Umbilical cord (tissue), 2 donors: ENCODE results near the gene CDC42SE2. TPM values are rescaled to one million over a fixed set of nuclear protein-coding genes. Genes with fewer than 3 reads are reported as not detected.
"Not testable (repeated sequence)": the region's sequence is repeated elsewhere in the genome, so short reads cannot be mapped to it uniquely, and the experiment has no call there.

ENCODE experiments used
- DNase-seq: peaks from one replicate; pipeline ENCODE4 v3.0.0-alpha.2; 2015; ENCODE audit warnings: low spot score
- total RNA-seq: library from RNA; depleted of rRNA; stranded (reverse); fragments of >200 nt; gene quantifications from one replicate; pipeline ENCODE4 v1.2.3, GENCODE V29; 2014; ENCODE audit warnings: low replicate concordance; ENCODE audit not compliant: insufficient read depth

CDC42SE2 gene
- total RNA-seq, 1 donor from 2014 or later: 32.0 TPM

DNA sequence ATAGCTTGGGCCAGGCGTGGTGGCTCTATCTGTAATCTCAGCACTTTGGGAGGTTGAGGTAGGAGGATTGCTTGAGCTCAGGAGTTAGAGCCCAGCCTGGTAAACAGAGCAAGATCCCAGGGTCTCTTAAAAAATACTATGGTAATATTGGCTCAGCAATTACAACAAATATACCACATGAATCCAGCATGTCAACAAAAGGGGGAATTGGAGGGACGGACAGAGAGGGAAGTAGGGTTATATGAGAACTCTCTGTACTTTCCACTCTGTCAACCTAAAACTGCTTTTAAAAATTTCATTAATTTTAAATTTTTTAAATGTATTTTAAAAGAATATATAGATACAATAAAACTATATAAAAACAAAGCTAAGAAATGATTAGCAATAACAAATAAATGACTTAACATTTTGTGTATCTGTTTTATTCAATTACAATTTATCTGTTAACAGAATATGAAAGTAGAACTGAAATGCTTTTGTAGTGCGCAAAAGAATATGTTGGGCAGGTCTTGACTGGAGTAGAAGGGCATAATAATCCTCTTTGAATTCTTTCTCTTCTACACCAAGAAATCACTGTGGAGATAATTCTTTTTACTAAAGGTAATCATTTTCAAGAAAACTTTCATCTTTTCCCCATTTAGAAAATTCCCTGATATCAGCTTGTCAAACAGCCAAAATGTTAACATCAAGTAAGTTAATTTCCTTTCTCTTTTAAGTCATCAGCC lies 12.9 kb upstream of the CDC42SE2 start:
- DNase-seq: no peak

DNA sequence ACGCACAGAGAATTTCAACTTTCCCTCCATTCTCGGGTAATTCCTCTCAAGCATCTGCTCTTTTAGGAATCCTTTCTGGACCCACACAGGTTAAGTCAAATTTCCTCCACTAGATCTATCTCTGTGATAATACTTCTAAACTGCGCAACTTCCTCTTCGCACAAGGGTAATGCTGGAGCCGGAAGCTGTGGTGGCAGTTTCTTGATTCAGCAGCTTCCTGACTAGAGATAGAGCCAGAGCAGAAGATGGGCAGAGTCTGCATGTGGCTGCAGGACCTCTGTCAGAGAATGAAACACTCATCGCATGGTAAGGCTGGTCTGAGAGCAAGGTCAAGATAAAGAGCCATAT lies 11.1 kb upstream of the CDC42SE2 start:
- peak; percentile 29 for DNase-seq

DNA sequence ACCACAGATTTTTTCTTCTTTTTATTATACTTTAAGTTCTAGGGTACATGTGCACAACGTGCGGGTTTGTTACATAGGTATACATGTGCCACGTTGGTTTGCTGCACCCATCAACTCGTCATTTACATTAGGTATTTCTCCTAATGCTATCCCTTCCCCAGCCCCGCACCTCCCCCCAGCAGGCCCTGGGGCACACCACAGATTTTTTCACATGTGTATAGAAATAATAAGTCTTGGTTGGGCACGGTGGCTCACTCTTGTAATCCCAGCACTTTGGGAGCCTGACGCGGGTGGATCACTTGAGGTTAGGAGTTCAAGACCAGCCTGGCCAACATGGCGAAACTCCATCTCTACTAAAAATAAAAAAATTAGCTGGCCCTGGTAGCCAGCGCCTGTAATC lies 9.8 kb upstream of the CDC42SE2 start:
- not testable (repeated sequence) for DNase-seq

DNA sequence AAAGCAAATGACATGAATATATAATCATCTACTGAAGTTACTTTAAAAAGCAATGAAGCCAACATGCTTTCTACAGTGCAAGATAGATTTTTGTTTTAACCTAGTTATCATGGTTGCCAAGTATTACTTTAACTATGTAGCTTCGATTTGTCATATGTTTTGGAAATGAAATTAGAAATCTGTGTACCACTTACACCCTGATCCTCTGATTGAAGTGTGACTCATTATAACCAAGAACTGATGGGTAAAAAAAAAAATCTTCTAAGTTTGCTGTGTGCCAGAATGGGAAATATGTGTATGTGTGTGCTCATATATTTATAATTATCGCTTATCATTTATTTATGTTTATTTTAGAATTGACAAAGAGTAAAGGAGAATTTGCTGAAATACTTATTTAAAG lies 9.1 kb upstream of the CDC42SE2 start:
- DNase-seq: no peak

DNA sequence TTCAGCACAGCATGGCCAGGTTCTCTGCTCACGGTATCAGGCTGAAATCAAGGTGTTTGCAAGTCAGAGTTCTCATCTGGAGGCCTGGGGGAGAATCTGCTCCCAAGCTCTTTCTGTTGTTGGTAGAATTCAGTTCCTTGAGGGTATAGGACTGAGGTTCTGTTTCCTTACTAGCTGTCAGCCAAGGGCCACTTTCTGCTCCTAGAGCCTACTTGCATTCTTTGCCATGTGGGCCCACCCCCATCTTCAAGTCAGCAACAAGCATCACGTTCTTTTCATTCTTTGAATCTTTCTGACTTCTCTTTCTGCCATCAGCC lies 7.4 kb upstream of the CDC42SE2 start:
- DNase-seq: no peak

DNA sequence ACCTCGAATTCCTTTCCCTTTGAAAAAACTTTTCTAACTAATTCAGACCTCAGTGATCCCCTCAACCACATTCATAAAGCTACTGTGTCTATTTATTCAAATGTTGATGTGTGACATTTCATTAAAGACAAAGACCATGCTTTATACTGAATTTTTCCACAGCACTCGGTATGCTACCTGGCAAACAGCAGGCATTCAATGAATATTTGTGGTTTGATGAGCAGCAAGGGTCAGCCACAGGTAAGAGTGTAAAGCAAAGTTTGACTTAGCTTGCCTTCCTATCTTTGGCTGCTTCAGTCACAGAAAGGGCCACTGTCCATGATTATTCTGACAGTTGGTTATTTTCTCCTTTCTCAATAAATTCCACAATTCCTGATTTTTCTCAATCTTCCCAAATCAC lies 5.1 kb upstream of the CDC42SE2 start:
- no peak for DNase-seq

DNA sequence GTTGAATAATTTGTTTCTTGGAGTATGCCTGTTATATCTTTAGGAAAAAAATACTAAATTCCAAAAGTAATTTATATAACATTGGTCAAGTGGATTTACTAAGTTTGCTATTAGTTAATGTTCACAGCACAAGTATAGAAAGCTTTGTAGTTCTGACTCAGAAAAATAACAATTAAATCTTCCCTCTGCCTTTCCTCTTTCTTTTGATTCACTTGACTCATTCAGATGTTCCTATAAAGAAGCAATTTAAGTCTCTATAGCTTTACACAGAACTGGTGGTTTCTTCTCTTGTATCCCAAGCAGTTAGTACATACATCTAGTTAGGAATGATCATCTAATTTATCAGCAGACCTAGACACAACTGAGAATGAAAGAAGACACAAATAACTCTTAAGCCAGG lies 4.5 kb upstream of the CDC42SE2 start:
- DNase-seq: no peak

DNA sequence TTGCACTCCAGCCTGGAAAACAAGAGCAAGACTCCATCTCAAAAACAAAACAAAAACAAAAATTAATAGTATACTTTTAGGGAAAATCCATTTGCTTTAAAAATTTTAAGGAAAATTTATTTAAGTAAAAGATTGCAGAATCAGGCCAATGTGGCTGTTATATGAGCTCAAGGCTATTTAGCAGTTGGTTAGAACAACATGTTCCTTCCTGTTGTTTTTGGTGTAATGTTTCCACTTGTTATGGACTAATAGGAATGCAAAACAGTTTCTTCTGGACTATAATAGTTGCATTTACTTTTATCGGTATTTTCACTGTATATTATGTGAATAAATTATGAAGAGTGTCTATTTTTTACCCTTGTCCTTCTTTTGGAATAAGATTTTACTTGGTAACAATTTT lies 3.0 kb upstream of the CDC42SE2 start:
- DNase-seq: no peak

DNA sequence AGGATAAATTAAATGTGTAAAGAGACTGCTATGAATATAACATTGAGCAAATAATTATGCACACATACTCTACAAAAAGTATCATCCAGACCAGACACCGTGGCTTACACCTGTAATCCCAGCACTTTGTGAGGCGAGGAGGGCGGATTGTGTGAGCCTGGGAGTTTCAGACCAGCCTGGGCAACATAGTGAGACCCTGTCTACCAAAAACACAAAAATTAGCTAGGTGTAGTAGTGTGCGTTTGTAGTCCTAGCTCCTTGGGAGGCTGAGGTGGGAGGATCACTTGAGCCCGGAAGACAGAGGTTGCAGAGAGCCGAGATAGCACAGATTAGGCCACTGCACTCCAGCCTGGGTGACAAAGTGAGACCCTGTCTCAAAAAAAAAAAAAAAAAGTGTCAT lies 2.4 kb upstream of the CDC42SE2 start:
- no peak for DNase-seq

DNA sequence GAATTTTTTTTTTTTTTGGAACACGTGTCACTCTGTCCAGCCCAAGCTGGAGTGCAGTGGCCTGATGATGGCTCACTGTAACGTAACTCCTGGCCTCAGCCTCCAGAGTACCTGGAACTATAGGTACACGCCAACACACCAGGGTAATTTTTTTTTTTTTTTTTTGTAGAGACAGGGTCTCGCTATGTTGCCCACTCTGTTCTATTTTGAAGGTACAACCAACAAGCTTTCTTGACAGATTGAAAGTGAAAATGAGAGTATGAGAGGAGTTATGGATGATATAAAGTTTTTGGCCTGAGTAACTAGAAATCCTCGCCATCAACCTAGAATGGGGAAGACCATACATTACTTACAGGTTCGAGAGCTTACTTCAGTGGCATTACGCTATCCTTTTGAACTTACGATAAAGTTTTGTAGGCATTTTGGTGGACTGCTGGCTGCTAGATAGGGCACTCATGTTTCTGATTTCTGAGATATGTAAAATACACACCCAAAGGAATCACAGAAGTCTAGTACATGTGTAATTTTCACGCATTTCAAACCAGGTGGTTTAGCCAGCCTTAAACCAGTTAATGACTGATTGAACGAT lies 806 bp upstream of the CDC42SE2 start:
- peak; percentile 27 for DNase-seq

DNA sequence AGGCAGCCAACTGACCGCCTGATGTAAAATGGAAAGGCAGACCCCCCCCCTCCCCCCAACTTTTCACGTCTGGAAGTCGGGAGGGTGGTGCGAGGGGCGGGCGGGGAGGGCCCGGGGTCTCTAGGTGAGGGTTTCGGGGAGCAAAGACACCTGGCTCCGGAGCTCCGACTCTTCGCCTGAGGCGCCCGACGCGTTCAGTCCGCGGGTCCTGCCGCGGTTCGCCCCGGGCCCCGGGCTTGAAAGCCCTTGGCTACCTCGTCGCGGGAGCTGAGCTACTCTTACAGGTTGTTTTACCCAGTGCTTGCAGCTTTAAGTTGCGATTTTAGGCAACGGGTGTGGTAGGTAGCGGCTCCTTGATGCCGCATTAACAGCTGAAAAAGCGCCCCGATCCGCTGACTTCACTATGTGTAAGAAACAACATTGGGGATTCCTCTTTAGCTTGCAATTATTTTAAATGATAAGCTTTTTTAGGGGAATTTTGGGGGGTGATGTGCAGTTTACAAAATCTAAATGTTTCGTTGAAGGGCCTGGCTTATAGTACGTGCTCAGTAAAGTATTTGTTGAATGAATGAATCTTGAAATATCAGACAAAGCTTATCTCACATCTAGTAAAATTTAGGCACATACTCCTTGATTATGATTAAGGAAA lies 722 bp downstream of the CDC42SE2 start:
- peak; percentile 27 for DNase-seq

DNA sequence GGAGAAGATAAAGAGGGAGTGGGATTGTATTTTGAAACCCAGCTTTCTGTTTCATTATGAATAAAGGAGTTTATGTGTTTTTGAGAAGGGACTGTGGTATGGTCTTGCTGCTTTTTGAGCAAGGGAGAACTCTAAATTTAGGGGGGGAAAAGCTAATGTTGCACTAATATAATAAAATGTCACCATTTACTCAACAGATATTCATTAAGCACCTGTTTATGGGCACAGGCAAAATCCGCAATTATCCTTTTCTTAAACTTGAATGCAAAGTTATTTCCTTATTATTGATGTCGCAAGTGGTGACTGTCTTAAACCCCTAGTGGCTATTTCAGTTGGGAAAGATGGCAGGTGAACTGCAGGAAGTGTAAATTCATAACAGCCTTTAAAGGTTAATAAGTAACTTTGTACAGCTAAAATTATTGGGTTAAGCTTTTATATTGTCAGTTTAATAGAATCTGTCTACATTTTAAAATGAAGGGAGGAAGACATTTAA lies 1.5 kb downstream of the CDC42SE2 start:
- DNase-seq: peak; percentile 25

DNA sequence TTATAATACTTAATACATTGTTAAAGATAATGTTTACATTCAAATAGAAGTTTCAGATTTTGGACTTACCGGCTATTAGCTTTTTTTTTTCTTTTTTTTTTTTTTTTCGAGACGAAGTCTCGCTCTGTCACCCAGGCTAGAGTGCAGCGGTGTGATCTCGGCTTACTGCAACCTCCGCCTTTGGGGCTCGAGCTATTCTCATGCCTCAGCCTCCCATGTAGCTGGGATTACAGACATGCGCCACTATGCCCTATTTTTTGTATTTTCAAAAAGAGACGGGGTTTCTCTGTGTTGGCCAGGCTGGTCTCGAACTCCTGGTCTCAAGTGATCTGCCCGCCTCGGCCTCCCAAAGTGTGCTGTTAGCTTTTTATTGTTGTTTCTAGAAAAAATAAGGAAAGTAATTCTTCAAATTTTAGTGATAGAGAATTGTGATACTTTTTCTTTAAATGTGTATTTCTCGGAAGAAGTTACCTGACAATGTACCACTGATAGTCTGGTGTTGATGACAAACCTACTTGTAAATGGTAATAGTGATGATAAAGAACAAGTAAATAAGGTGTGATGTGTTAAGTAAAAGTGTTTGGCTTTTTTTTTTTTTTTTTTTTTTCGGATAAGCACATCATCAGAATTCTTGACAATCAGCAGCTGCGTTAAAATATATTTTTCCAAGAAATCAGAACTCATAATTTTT lies 2.7 kb downstream of the CDC42SE2 start:
- no peak for DNase-seq

DNA sequence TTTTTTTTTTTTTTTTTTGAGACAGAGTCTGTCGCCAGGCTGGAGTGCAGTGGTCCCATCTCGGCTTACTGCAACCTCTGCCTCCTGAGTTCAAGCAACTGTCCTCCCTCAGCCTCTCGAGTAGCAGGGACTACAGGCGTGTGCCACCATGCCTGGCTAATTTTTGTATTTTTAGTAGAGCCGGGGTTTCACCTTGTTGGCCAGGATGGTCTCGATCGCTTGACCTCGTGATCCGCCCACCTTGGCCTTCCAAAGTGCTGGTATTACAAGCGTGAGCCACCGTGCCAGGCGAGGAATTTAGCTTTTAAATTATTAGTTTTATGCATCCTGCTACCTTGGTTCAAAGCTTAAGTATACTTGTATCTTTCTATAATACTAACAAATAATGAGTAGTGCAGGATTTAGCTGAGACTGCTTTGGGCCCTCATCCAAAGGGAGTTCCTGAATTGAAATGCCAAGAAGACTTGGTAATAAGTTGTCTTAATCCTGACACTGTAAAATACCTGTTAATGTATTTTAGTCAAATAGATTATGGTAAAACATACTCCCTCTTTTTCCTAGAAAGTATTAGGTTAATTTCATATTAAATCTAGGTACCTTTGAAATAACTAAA lies 5.0 kb downstream of the CDC42SE2 start:
- DNase-seq: peak; percentile 25

DNA sequence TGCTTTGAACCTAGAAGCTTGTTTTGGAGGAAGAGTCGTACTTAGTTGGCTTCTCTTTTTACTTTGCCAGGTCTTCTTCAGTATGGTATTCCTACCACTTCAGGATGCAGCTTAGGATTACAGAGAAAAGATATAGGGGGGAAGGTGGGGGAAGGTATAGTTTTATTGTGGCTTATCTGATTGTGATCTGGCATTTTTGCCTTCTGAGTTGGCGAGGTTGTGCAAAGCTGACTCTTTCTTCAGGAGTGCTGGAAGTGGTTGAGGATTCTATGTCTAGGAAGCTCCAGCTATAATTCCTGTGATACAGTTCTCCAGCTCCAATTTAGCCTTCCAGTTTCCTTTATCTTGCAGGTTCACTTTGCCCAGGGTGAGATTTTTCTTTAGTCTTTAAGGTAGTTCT lies 7.0 kb downstream of the CDC42SE2 start:
- DNase-seq: no peak

DNA sequence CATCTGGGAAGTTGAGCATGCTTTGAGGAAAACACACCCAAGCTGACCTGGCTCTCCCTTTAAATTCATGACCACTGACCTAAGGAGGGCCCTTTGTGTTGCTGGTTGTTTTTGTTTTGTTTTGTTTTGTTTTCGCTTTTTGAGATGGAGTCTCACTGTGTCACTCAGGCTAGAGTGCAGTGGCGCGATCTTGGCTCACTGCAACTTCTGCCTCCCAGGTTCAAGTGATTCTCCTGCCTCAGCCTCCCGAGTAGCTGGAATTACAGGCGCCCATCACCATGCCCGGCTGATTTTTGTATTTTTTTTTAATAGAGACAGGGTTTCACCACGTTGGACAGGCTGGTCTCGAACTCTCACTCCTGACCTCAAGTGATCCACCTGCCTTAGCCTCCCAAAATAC lies 8.0 kb downstream of the CDC42SE2 start:
- not testable (repeated sequence) for DNase-seq

DNA sequence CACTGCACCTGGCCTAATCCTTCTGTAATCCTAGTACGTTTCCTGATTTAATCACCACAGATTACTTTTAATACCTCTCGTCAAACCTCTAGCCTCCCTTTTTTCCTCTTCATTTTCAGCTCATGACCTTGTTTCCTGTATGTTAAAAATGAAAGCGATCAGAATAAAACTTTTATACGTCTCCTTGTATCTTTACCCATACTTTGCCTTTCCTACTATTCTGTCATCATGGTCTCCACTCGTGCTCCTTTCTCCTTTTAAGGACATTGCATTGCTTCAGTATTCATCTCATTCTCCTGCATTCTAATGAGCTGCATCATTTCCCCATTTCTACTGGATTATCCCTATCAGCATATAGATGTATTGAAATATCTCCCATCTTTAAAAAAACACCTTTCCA lies 8.5 kb downstream of the CDC42SE2 start:
- no peak for DNase-seq

DNA sequence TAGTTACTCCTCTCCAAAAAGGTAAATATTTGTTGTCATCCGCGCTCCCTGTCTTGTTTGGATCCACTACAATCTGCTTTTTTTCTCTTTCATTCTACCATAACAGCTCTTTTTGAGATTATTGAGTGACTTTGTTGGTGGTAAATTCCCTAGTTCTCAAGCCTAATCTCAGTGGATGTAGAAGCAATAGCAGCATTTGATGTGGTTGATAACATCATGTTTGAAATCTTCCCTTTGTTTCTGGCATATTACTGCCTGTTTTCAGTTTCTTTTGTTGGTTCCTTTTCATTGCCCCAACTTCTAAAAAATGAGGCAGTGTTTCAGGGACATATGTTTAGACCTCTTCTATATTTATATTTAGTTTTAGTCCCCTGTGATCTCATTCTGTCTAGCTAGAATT lies 8.9 kb downstream of the CDC42SE2 start:
- no peak for DNase-seq

DNA sequence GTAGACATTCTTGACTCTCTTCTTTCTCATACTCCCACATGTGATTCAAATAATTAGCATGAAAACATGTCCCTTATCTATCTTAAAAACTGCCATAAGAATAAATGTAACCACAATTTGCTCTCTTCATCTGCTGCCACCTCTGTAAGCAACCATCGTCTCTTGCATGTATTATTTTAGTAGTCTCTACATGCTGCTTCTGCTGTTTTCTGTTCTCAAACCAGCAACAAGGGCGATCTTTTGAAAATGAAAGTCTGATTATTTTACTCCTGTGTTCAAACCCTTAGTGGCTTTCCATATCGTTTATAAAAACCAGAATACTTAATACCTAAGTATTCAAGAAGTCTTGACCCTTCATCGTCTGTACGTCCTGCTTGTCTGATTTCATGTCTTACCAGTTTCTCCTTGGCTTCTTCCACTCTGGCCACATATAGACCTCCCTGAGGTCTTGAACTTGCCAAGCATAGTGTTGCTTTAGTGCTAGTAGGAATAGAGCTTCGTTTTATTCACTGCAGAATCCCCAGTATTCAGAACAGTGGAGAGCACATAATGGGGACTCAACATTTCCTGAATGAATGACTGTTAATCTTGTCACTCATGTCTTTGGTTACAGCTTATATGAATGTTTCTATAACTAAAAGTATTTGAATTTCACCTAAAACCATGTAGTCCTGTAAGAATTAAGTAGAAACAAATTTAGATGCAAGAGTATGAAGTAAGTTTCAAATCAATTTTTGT lies 10.6 kb downstream of the CDC42SE2 start:
- DNase-seq: no peak

DNA sequence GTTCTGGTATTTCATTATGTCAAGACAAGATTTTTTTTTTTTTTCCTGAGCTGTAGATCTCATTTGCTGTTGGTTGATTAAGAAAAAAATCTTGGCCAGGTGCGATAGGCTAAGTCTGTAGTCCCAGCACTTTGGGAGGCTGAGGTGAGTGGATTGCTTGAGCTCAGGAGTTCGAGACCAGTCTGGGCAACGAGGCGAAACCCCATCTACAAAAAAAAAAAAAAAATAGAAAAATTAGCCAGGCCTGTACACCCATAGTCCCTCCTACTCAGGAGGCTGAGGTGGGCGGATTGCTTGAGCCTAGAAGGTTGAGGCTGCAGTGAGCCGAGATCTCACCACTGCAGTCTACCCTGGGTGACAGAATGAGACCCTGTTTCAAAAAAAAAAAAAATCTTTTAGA lies 12.2 kb downstream of the CDC42SE2 start:
- no peak for DNase-seq

DNA sequence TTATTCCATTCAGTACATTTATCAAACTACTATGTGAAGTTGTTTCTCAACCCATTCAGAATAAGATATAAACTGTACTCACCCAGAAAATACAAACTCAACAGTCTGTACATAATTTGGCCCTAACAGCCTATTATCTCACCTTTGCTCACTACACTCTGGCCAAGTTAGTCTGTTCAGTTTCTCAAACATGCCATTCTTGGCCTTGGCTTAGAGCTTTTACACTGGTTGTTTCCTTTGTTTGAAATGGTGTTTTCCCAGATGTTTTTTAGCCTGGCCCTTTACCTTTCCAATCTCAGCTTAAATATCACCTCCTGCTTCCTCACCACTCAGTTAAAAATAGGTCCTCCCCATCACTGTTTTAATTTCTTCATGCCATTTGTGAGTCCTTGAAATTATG lies 13.6 kb downstream of the CDC42SE2 start:
- no peak for DNase-seq
